ENCODE results near the gene SHC3.

Gene SHC3

DNA sequence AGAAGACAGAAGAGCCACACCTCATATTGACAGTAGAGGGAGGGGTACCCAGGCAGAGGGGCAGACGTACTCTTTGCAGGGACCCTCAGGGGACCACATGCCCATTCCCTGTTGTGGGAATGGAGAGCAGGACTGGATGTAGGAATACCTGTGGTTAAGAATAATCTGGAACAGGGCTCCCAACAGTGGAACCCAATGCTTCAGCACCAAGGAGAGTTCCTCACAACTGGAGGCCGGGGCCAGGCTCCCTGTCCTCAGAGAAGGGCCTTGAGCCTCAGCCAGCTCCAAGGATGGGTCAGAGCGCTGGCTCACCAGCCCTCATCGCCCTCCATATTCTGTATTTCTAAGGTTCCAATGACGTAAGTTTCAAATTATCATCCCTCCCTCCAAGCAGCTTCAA is 7.4 kb upstream of the SHC3 start:
- DNase-seq (ENCODE audit: low read depth, low spot score) = peak; percentile 59

DNA sequence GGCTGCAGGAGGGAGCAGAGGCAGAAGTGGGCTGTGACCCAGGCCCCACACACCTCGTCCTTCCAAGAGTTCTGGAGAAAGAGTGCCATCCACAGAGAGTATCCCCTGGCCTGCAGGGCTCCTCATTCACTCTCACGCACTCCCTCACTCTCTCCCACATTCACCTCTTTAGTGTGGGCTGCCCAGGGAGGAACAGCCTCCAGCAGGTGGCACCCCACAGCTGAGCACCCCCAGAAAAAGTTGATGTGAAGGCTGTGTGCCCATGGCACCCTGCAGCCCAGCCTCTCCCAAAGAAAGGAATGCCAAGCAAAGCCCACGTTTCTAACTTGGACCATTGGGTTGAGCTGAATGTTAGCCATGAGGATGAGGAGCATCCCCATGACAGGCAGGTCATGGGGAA is 4.5 kb upstream of the SHC3 start:
- DNase-seq (ENCODE audit: low read depth, low spot score) = no peak

DNA sequence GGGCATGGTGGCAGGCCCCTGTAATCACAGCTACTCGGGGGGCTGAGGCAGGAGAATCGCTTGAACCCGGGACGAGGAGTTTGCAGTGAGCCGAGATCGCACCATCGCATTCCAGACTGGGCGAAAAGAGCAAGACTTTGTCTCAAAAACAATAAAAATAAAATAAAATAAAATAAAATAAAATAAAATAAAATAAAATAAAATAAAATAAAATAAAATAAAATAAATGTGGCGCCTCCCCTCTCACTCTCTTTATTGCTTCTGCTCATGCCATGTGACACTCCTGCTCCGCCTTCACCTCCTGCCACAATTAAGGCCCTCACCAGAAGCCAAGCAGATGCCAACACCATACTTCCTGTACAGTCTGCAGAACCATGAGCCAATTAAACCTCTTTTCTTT is 3.8 kb upstream of the SHC3 start:
- DNase-seq (ENCODE audit: low read depth, low spot score) = no peak

DNA sequence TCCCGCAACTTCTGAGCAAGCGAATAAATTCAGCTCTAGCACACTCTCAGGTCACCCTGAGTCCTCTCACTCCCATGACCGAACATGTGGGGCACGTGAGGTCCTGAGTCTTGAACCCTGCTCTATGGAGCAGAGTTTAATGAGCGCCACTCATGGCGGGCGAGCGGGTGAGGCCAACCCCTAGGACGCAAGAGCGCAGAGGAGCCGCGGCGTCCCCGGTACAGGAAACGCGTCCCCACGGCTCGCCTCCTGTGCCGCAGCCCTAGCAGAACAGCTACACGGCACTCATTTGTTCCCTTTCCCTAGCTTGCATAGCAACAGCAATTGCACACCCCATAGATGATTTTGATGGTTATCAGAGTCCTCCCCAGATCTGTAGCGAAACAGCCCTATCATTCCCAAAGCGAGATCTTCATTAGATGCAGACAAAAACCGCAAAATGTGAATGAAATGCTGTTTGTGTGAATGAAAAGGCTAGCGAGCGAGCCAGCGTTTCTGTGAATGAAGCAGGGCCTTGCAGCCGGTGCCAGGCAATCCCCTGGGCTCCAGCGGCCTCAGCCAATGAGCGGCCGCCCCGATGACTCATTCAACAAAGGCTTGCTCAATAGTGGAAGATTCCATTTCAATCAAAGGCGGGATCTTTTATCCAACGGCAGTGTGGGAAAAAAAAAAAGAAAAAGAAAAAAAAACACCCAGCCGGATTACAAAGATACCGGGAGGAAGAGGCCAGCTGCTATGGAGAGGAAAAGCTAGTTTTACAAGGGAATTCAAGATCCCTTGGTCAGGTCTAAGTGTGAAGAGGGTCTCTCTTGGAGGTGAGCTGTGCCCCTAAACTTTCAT is 1.5 kb upstream of the SHC3 start:
- DNase-seq (ENCODE audit: low read depth, low spot score) = peak; percentile 98

DNA sequence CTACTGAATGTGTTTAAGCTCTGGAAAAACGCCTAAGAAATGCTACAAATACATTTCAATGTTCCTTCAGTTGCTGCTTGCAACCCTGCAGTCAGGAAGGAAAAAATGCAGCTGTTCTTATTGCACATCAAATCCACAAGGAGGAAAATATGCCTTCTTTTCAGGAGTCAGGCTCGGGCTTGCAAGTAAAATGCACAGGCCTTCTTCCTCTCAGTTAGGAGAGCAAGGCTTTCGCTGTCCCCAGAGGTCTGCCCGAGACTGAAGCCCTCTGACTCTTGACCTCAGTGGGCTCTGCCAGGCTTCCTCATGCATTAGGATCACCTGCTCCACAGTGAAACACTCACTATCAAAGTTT is 899 bp upstream of the SHC3 start:
- peak; percentile 63 for DNase-seq (ENCODE audit: low read depth, low spot score)

DNA sequence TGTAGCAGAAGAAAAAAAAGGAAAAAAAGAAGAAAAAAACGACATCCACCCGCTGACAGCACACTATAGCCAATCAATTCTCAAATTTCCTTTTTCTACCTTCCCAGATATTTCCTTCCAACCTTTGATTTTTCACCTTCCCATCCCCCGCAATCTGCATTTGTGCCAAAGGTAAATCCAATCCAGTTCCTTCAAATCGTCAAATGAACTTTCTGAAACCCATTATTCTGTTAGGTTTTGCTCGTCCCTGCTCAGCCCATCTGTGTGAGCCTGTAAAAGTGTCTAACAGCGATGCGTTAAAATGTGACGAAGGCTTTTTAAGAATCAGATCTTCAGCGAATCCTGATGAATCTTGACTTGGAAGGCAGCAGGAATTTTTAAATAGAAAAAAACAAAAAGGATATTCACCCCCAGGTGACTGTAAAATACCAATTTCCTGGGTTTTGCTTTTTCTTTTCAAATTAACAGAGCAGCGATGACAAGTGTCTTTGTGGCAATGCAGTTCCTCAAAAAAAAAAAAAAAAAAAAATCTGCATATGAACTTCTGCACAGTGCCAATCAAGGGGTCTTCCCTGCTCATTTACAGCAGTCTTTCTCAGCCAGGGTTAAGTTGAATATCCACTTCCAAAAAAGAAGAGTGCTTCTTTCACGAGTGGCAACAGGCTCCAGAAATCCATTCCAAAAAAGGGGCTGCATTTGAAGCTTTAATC is 367 bp upstream of the SHC3 start:
- DNase-seq (ENCODE audit: low read depth, low spot score) = no peak

DNA sequence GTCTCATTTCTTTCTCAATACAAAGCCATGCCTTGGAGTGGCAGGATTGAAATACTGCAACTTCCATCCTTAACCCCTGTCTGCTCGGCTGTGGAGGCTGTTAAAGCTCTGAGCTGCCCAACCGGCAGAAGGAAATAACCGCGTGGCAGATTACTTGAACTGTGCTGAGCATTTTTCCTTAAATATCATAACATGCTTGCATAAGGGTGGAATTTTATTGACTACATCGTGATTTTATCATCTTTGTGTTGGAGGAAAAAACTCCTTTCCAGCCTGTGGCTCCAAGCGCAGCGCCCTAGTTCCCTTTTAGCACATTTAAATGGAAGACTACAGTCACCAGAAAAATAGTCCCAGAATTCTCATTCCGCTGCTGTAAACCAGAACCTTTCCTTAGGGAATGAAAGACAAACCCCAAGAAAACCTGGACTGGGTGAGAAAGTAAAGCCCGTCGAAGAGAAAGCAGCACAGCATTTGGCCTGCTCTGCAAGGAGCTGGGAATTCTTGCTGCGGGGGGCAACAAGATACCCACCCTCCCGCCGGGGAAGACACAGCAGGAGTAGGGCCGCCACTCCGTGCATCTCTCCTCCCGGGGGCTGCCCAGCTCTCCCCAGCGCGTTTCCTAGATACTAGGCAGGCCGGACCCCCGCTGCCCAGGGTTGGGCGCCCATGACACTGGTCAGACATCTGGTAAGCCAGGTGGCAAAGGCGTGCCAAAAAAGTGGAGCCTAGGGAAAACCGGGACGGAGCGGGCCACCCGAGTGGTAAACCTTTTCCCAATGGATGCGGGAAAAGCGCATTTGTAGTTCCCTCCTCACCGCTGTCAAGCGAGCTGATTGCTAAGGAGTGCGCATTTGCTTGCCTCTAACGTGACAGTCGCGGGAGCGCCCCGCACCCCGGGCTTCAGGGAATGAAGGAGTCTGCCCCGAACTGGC is 1.3 kb downstream of the SHC3 start:
- DNase-seq (ENCODE audit: low read depth, low spot score) = peak; percentile 76

DNA sequence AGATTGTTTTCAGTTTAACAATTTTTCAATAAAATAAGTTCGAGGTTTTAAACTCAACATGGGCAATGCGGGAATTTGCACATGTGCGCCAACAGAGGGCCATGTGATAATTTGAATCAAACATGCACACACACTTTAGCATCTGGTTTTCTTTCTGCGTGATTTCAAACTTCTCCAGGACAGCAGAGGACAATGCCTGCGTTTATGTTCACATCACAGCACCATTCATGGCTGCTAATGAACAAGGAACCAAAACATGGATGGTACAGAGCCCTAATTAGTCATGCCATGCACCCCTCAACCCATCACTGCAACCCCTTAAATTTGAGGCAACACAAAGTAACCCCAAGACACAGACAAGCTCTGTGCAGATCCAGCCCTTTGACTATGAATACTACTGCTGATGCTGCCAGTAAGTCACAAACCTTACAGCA is 2.8 kb downstream of the SHC3 start:
- DNase-seq (ENCODE audit: low read depth, low spot score) = peak; percentile 67

DNA sequence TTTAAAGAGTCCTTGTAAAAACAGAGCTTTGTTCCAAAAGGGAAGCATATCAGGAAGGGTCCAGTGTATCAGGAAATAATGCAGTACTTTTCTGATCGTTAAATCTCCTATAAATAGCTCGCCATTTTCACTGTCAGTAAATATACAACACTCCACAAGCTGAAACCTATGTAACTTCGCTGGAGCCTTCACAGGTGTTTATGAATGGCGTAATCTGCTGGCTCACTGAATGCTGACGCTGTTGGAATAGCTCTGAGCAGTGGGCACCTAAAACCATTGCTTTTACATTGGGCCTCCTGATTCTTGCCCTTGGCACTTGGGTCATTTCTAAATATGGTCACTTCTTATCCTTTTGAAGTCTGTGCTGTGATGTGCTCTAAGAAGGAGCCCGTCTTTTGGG is 4.3 kb downstream of the SHC3 start:
- DNase-seq (ENCODE audit: low read depth, low spot score) = no peak

DNA sequence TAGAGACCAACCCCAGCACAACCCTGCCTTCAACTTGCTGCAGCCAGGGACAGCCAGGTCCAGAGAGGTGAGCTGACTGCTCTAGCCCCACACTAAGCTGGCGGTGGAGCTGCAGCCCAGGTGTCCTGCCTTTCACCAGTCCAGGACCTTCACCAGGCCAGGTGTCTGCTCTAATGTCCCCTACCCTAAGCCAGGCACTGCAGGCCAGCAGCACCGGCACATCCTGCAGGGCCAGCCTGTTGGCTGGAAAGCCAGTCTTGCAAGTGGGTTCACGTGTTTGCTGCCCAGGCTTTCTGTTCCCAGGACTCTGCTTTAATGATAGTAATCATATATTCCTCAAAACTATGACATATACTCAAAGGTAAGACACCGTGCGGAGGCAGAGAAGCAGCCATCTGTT is 5.5 kb downstream of the SHC3 start:
- no peak for DNase-seq (ENCODE audit: low read depth, low spot score)

DNA sequence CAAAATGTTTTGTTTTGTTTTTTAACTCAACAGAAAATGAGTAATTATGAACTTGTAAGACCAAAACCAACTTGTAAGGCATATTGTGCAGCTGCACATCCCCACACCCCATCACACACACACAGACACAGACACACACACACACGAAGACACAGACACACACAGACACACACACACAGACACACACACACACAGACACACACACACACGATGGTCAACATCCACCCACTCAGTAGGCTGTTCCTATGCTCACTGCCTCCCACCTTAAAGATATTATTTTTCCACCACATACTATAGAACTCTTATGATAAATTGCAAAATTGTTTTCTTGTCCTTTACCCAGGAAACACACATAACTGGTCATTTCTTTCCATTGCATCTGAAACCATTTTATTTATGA is 6.2 kb downstream of the SHC3 start:
- DNase-seq (ENCODE audit: low read depth, low spot score) = no peak

DNA sequence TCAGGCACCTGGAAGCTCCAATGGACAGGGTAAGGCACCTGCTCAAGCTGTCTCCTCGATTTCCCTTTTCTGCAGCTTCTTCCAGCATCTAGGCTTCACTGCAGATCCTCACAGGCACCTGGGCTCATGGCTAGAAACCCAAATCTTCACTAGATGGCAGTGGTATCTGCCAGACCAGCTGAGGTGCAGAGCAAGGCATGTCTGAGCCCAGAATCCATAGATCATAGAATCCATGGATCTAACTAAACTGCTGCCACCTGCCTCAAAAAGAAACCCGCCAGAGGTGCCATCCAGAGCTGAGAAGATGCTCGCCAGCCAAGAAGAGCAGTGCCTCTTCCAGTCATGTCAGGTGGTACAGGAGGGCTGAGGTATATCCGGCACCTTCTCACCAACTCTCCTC is 6.9 kb downstream of the SHC3 start:
- no peak for DNase-seq (ENCODE audit: low read depth, low spot score)

DNA sequence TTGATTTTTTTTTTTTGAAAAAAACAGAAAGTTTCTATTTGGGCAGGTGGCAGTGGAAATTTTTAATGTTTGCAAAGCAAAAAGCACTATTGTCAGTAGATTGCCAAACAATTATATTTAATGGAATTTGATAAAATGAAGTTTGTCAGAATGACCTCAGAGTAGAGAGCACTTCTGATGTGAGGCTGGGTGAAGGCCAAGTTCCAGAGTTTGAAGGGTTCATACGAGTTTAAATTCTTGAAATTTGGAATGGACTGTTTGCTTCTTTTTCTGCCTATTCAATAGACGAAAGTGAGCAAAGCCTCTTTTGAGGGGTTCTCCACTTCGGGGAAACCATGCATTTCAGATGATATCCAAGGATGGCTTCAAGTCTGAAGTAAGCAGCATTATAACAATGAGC is 7.4 kb downstream of the SHC3 start:
- DNase-seq (ENCODE audit: low read depth, low spot score) = no peak

DNA sequence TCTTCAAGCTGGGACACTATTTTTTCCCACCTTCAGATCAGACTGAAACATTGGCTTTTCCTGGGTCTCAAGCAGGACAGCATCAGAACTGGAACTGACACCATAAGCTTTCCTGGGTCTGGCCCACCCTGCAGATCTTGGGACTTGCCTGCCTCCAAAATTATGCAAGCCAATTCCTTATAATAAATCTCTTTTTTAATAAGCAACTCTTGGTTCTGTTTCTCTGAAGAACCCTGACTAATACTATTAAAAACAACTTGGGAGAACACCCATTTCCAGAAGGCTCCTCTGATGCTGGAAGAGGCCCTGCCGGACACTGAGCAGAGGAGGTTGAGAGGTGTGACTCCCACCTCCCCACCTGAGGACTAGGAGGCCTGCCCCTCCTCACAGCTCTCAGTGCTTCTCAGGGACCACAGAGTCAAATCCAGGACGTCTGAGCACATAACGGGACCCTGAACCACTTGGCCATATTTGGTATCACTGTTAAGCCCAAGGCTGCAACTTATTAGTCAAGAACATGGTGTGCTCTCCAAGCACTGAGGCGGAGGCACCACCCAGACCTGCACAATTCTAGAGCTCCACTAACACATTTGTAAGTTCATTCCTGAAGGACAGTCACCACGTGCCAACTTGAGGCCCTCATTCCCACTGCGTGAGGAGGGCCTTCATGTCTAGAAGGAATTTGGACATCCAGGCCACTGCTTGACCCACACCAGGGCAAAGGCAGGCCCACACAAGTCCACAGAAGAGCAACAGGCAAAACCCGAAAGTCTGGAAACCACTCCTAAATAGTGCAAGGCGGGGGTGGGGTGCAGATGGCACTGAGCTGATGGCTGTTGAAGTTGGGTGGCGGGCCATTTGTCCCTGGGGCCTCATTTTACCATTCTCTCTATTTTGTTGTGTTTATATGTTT is 9.5 kb downstream of the SHC3 start:
- no peak for DNase-seq (ENCODE audit: low read depth, low spot score)

DNA sequence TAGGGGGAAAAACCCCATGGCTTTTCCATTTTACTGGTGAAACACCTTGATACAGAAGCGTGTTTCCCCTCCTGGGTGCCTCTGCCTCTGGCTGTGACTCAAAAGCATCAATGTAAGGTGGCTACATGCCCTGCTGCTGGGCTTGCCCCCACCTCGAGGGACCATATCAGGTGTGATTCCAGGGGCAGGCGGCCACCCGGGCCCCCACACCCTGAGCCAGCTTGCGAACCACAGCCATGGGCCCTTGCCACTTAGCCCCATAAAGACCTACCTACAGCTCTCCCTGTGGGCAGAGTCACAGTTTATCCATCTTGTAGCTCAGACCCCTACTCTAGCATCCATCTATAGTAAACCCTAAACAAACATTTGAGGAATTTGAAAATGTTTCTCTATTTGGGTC is 10.8 kb downstream of the SHC3 start:
- no peak for DNase-seq (ENCODE audit: low read depth, low spot score)

DNA sequence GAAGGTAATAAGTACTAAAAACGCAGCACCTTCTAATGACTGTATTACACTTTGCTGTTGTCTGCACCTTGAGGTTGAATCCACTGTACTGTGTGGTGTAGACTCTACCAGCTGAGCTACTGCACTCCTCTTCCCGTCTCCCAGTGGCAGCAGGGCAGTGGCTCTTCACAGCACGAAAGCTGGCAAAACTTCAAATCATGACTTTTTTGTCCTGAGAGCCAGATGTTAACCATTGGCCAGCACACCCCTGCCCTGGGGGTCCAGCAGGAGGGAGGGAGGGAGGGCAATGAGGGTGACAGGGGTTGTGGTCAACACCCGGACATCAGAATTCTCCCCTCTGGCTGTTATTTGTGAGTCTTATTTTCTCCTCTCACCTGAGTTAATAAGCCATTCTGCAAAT is 11.8 kb downstream of the SHC3 start:
- no peak for DNase-seq (ENCODE audit: low read depth, low spot score)

DNA sequence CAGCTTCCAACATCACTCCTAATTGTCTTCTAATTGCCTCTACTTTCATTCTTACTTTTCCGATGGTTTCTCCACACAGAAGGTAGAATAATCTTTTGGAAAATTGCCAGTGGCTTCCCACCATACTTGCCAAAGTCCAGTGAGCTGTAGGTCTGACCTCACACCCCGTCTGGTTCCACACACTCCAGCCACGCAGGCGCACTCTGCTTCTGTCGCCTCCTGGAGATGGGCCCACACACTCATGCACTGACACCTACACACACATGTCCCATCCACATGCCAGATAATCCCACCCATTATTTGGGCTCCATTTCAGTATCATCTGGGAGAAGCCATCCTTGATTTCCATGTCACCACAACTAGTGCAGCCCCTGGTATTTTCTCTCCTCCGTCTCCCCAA is 12.7 kb downstream of the SHC3 start:
- no peak for DNase-seq (ENCODE audit: low read depth, low spot score)

DNA sequence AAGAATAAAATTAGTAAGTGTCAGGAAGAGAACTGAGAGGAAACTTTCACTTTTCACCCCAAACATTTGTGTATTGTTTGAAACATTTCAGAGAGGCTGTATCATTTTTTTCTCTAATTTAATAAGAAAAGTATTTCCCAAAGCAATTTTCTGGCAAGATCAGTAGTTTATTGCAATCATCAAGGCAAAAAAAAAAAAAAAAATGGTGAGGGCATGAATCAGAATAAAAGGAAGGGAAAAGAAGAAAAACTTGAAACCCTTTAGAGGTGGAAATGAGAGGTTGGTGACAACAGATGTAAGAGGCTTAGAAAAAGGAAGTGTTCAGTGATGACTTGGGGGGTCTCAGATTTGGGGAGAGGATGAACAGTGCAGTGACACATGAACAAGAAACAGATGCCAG is 13.3 kb downstream of the SHC3 start:
- no peak for DNase-seq (ENCODE audit: low read depth, low spot score)

DNA sequence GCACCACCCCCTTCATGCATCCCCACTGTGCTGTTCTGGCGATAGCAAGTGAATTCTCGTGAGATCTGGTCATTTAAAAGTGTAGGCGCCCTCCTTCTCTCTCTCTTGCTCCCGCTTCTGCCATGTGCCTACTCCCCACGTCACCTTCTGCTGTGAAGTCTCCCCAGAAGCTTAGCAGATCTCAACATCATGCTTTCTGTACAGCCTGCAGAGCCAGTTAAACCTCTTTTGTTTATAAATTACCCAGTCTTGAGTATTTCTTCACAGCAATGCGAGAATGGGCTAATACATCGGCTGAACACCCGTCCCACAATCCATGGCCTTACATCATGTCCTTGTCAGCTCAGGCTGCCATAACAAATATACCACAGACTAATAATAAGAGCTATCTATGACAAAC is 17.4 kb downstream of the SHC3 start:
- no peak for DNase-seq (ENCODE audit: low read depth, low spot score)

DNA sequence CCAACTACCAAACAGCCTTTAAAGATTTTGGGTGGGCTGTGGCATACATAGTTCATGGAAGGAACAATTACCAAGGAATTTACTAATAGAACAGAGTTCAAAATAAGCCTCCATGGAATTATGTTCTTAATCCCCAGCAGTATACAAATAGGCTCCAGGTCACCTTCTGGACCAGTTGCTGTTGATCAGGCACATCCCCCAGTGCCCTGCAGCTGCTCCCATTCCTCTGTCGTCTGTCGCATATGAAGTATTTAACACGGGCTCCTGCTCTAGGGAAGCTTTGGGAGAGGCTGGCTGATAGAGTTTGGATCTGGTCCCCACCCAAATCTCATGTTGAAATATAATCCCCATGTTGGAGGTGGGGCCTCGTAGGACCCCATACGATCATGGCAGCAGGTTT is 17.8 kb downstream of the SHC3 start:
- no peak for DNase-seq (ENCODE audit: low read depth, low spot score)

DNA sequence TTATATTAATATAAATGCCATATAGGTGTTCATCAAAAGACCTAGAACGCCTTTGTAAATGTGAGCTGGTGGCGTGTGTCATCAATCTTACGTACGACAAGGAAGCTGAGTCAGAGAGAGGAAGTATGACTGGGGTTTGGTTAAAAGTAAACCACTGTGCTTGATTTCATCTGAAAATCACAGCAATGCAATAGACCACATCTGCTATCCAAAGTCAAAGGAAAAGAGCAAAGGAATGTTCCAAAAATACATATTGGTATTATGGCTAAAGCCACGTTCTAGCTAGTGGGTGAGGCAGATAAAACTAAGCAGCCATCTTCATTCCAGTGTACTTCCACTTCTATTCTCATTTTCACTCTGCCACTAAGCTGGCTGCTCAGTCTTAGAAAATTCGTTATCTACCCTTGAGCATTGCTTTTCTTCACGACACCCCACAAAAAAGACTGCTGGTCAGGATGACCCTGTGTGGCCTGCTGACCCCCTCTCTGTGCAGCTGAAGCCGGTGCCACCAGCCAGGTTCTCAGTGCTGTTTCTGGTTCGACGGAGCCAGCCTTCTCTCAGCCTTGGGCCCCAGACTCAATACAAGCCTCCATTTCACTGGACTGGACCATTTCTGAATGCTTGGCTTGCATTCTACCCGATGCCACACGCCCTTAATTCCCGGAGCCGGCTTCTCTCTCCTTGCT is 23.8 kb downstream of the SHC3 start:
- DNase-seq (ENCODE audit: low read depth, low spot score) = peak; percentile 86
